ENCODE measurements around the gene PNLIPRP3. TPM values are rescaled to one million over a fixed set of nuclear protein-coding genes. Genes with fewer than 3 reads are reported as not detected.

Gene PNLIPRP3
- total and polyA plus RNA-seq, 2 of the 4 experiments (the other 2 are of a cell fraction) = not detected

DNA sequence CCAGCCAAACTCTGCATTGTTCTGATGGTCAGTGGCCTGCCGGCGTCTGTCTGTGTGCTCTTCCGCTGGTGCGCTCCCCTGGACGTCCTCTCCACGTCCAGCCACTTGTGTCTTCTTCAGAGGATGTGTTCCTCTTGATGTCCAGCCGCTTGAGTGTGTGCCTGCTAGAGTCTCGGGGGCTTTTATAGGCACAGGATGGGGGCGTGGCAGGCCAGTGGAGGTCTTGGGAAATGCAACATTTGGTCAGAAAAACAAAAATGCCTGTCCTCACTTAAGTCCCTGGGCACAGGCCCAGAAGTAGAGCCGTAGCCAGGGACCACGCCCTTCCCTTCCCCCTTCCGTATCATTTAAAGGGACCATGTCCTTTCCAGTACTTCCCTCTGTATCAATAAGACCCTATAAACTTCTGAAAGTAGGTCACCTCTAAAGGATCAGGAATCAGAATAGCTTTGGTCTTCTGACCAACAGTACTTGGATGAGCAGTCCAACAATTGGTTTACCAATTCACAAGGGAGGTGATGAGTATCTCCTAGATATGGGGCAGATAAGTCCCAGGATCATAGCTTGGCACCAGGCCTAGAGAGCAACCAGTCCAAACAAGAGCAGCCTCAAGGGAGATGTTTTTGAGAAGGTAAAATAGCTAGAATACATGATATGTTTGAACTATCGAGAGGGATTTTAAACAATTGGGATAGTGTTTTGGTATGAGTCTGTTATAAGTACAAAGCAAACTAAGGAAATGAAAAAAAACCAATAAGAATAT is 32.2 kb upstream of the PNLIPRP3 start:
- H3K9me1 ChIP-seq (ENCODE audit: insufficient read depth, low read length) = no peaks in the 10 kb centered on the region
- no peaks in the 10 kb centered on the region for H4K20me1 ChIP-seq (ENCODE audit: insufficient read depth, low read length)
- intact Hi-C loops (cut with micrococcal nuclease) (no loop called here), dilution Hi-C loops (cut with HindIII; ENCODE audit: low sequenced_read_pairs, unreplicated experiment) (no loop called here), in situ Hi-C loops (cut with MboI; ENCODE audit: low sequenced_read_pairs) (loop anchor here (25.0 kb wide), 1 partner anchor 1033 kb away; no protein-coding TSS in a partner anchor)
- H3K4me1 ChIP-seq (ENCODE audit: control insufficient read depth, insufficient read depth, low read length) = no peaks in the 10 kb centered on the region
- no peak overlapping the region for H2BK120ac ChIP-seq (ENCODE audit: low read depth, low read length)
- TF ChIP-seq POLR2A (IDR thresholded peaks at IDR 0.05; ENCODE audit: low read depth, low read length) = no peak
- TF ChIP-seq FOS (IDR thresholded peaks at IDR 0.05; ENCODE audit: low read depth, low read length) = no peak
- no peak for TF ChIP-seq MAZ (IDR thresholded peaks at IDR 0.05; ENCODE audit: borderline replicate concordance, low read depth, low read length)
- TF ChIP-seq RCOR1 (IDR thresholded peaks at IDR 0.05; ENCODE audit: insufficient replicate concordance, low read length) = no peak
- no peak for TF ChIP-seq NFE2L2 (IDR thresholded peaks at IDR 0.05; ENCODE audit: low read depth, low read length)
- TF ChIP-seq SMC3 (IDR thresholded peaks at IDR 0.05; ENCODE audit: low read depth, low read length) = no peak
- no peak for TF ChIP-seq USF2 (IDR thresholded peaks at IDR 0.05; ENCODE audit: low read depth, low read length)
- TF ChIP-seq RFX5 (IDR thresholded peaks at IDR 0.05; ENCODE audit: low read depth, low read length) = no peak
- TF ChIP-seq ELK1 (IDR thresholded peaks at IDR 0.05; ENCODE audit: borderline replicate concordance, low read depth, low read length) = no peak
- TF ChIP-seq CHD1 (IDR thresholded peaks at IDR 0.05; ENCODE audit: low read depth, low read length) = no peak
- TF ChIP-seq, protein P1, sequence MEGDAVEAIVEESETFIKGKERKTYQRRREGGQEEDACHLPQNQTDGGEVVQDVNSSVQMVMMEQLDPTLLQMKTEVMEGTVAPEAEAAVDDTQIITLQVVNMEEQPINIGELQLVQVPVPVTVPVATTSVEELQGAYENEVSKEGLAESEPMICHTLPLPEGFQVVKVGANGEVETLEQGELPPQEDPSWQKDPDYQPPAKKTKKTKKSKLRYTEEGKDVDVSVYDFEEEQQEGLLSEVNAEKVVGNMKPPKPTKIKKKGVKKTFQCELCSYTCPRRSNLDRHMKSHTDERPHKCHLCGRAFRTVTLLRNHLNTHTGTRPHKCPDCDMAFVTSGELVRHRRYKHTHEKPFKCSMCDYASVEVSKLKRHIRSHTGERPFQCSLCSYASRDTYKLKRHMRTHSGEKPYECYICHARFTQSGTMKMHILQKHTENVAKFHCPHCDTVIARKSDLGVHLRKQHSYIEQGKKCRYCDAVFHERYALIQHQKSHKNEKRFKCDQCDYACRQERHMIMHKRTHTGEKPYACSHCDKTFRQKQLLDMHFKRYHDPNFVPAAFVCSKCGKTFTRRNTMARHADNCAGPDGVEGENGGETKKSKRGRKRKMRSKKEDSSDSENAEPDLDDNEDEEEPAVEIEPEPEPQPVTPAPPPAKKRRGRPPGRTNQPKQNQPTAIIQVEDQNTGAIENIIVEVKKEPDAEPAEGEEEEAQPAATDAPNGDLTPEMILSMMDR (conservative IDR thresholded peaks at IDR 0.05; ENCODE audit: low read depth, low read length) = no peak
- no peak overlapping the region for H2BK20ac ChIP-seq (ENCODE audit: low read depth, low read length)
- no peaks in the 10 kb centered on the region for H3K27me3 ChIP-seq (ENCODE audit: control insufficient read depth, insufficient read depth, low read length)
- ChIA-PET POLR2A (ENCODE audit: unreplicated experiment) (no interaction called here), CTCF (no interaction called here)
- H3K79me1 ChIP-seq (ENCODE audit: low read depth in 1 of 2, low read length in 2 of 2) = no peaks in the 10 kb centered on the region
- H3K4ac ChIP-seq (ENCODE audit: low read depth, low read length) = no peak overlapping the region
- H3K18ac ChIP-seq (ENCODE audit: low read depth, low read length) = no peak overlapping the region
- no peak overlapping the region for H2BK15ac ChIP-seq (ENCODE audit: low read depth, low read length)
- no peak overlapping the region for H4K5ac ChIP-seq (ENCODE audit: low read depth, low read length)
- H2AK9ac ChIP-seq (replicated peaks; ENCODE audit: low read depth, low read length, poor library complexity) = no peak overlapping the region
- no peak overlapping the region for H3K56ac ChIP-seq (ENCODE audit: extremely low read depth, insufficient read depth, low read length)
- no peak overlapping the region for H3K23ac ChIP-seq (ENCODE audit: low read depth, low read length)
- no peak overlapping the region for H3K4me3 ChIP-seq (ENCODE audit: insufficient read depth, low read depth, low read length)
- H3K4me2 ChIP-seq (ENCODE audit: low read depth, low read length) = no peak overlapping the region
- no peak overlapping the region for H2AFZ ChIP-seq (replicated peaks; ENCODE audit: low read length, poor library complexity)
- WGBS, 2 experiments (ENCODE audit: extremely low coverage in 2 of 2, insufficient read length in 1 of 2) = 20% methylated on average over 2 of the region's 13 CpGs; no CpG with 5 or more reads in 1 of the 2 experiments
- H3K36me3 ChIP-seq (ENCODE audit: control insufficient read depth, insufficient read depth, low read length) = no peaks in the 10 kb centered on the region
- H4K8ac ChIP-seq (ENCODE audit: low read depth in 2 of 2, low read length in 2 of 2) = no peak overlapping the region
- H2BK5ac ChIP-seq (ENCODE audit: low read depth, low read length, poor library complexity, severe bottlenecking) = no peak overlapping the region
- no peak overlapping the region for H3K9ac ChIP-seq (ENCODE audit: low read depth, low read length)
- H4K91ac ChIP-seq (ENCODE audit: insufficient read depth, low read depth, low read length) = no peak overlapping the region
- no peaks in the 10 kb centered on the region for H3K9me3 ChIP-seq (ENCODE audit: control insufficient read depth, insufficient read depth, low read length)
- H3K14ac ChIP-seq (replicated peaks; ENCODE audit: low read depth, low read length) = no peak overlapping the region
- BruUV-seq (replicated peaks) = no TSS peak
- no peak overlapping the region for H2AK5ac ChIP-seq (ENCODE audit: low read depth, low read length)
- no peak overlapping the region for H3K27ac ChIP-seq (ENCODE audit: insufficient read depth, low read length)
- no peak for DNase-seq
- no peak for ATAC-seq (ENCODE audit: low read depth)
